ENCODE results near the gene CKLF.
"Not testable (repeated sequence)": the region's sequence is repeated elsewhere in the genome, so short reads cannot be mapped to it uniquely, and the experiment has no call there.

Gene CKLF

GRCh38 chr16:66552286-66553177, at the start of gene CKLF:
TSS of gene CKLF (plus strand) at chr16:66552576. CDS start at chr16:66552716, 140 bp downstream.
- DNase-seq, result peak; percentile 28

- DNase-seq, result no peak
Observed at GRCh38 chr16:66503030-66503429, 49.3 kb upstream of the CKLF start.

- DNase-seq, result no peak
Observed at GRCh38 chr16:66503612-66504011, 48.8 kb upstream of the CKLF start.

GRCh38 chr16:66507731-66508239, 44.6 kb upstream of the CKLF start:
- no peak for DNase-seq

GRCh38 chr16:66508248-66508913, 44.0 kb upstream of the CKLF start:
- DNase-seq, result no peak

- DNase-seq, result no peak
Observed at GRCh38 chr16:66508914-66509496, 43.4 kb upstream of the CKLF start.

- no peak for DNase-seq
Observed at GRCh38 chr16:66509576-66509975, 42.8 kb upstream of the CKLF start.

GRCh38 chr16:66510298-66510697, 42.1 kb upstream of the CKLF start:
- DNase-seq, result no peak

- DNase-seq, result no peak
Observed at GRCh38 chr16:66510711-66511601, 41.4 kb upstream of the CKLF start.

- DNase-seq, result no peak
Observed at GRCh38 chr16:66511602-66512271, 40.6 kb upstream of the CKLF start.

- no peak for DNase-seq
Observed at GRCh38 chr16:66512272-66513110, 39.9 kb upstream of the CKLF start.

- no peak for DNase-seq
Observed at GRCh38 chr16:66513111-66513723, 39.2 kb upstream of the CKLF start.

- DNase-seq, result not testable (repeated sequence)
Observed at GRCh38 chr16:66514391-66514790, 38.0 kb upstream of the CKLF start.

GRCh38 chr16:66514980-66515595, 37.3 kb upstream of the CKLF start:
- DNase-seq, result not testable (repeated sequence)

GRCh38 chr16:66515596-66516508, 36.5 kb upstream of the CKLF start:
- no peak for DNase-seq

- no peak for DNase-seq
Observed at GRCh38 chr16:66516509-66516807, 35.9 kb upstream of the CKLF start.

GRCh38 chr16:66516808-66517585, 35.4 kb upstream of the CKLF start:
- no peak for DNase-seq

GRCh38 chr16:66517586-66518263, 34.7 kb upstream of the CKLF start:
- DNase-seq, result no peak
